GM18519 (cell line): ENCODE data around the gene S100A2.
"Not testable (repeated sequence)": the region's sequence is repeated elsewhere in the genome, so short reads cannot be mapped to it uniquely, and the experiment has no call there.

Source experiments
- ATAC-seq: cut with Tn5 transposase; IDR thresholded peaks from one replicate; pipeline ENCODE4 v1.9.1; 2021; ENCODE audit warnings: mild to moderate bottlenecking, moderate library complexity; ENCODE audit not compliant: unreplicated experiment, low FRiP score

Gene S100A2

GRCh38 chr1:153592748-153593147 is 27.1 kb upstream of the S100A2 start:
- ATAC-seq, result no peak

- ATAC-seq, result no peak
Measured at GRCh38 chr1:153588482-153588881, 22.8 kb upstream of the S100A2 start.

- not testable (repeated sequence) for ATAC-seq
Measured at GRCh38 chr1:153588033-153588432, 22.4 kb upstream of the S100A2 start.

- no peak for ATAC-seq
Measured at GRCh38 chr1:153587314-153587713, 21.7 kb upstream of the S100A2 start.

GRCh38 chr1:153586347-153586746 is 20.7 kb upstream of the S100A2 start:
- no peak for ATAC-seq

- ATAC-seq, result no peak
Measured at GRCh38 chr1:153585006-153585405, 19.4 kb upstream of the S100A2 start.

- ATAC-seq, result no peak
Measured at GRCh38 chr1:153583976-153584375, 18.3 kb upstream of the S100A2 start.

- ATAC-seq, result not testable (repeated sequence)
Measured at GRCh38 chr1:153583514-153583913, 17.9 kb upstream of the S100A2 start.

- not testable (repeated sequence) for ATAC-seq
Measured at GRCh38 chr1:153582836-153583235, 17.2 kb upstream of the S100A2 start.

GRCh38 chr1:153578936-153579335 is 13.3 kb upstream of the S100A2 start:
- no peak for ATAC-seq

- ATAC-seq, result no peak
Measured at GRCh38 chr1:153578490-153578889, 12.8 kb upstream of the S100A2 start.

- ATAC-seq, result no peak
Measured at GRCh38 chr1:153577624-153578051, 12.0 kb upstream of the S100A2 start.

- no peak for ATAC-seq
Measured at GRCh38 chr1:153577138-153577537, 11.5 kb upstream of the S100A2 start.

GRCh38 chr1:153575497-153575896 is 9.9 kb upstream of the S100A2 start:
- not testable (repeated sequence) for ATAC-seq

GRCh38 chr1:153575081-153575491 is 9.4 kb upstream of the S100A2 start:
- ATAC-seq, result not testable (repeated sequence)

GRCh38 chr1:153573351-153573750 is 7.7 kb upstream of the S100A2 start:
- no peak for ATAC-seq

GRCh38 chr1:153572569-153573015 is 6.9 kb upstream of the S100A2 start:
- no peak for ATAC-seq

GRCh38 chr1:153571706-153572105 is 6.1 kb upstream of the S100A2 start:
- no peak for ATAC-seq

GRCh38 chr1:153570874-153571273 is 5.2 kb upstream of the S100A2 start:
- ATAC-seq, result no peak

- ATAC-seq, result no peak
Measured at GRCh38 chr1:153569465-153569864, 3.8 kb upstream of the S100A2 start.

GRCh38 chr1:153568367-153569099 is 2.9 kb upstream of the S100A2 start:
- no peak for ATAC-seq

GRCh38 chr1:153567621-153568366 is 2.1 kb upstream of the S100A2 start:
- ATAC-seq, result no peak
